ENCODE measurements around the gene HOXD3. TPM values are rescaled to one million over a fixed set of nuclear protein-coding genes. Genes with fewer than 3 reads are reported as not detected.

HOXD3 gene
- total and polyA plus RNA-seq, 9 of the 15 experiments (the other 6 are each of a cell fraction or from before 2014, with no cell fraction given): not detected

DNA sequence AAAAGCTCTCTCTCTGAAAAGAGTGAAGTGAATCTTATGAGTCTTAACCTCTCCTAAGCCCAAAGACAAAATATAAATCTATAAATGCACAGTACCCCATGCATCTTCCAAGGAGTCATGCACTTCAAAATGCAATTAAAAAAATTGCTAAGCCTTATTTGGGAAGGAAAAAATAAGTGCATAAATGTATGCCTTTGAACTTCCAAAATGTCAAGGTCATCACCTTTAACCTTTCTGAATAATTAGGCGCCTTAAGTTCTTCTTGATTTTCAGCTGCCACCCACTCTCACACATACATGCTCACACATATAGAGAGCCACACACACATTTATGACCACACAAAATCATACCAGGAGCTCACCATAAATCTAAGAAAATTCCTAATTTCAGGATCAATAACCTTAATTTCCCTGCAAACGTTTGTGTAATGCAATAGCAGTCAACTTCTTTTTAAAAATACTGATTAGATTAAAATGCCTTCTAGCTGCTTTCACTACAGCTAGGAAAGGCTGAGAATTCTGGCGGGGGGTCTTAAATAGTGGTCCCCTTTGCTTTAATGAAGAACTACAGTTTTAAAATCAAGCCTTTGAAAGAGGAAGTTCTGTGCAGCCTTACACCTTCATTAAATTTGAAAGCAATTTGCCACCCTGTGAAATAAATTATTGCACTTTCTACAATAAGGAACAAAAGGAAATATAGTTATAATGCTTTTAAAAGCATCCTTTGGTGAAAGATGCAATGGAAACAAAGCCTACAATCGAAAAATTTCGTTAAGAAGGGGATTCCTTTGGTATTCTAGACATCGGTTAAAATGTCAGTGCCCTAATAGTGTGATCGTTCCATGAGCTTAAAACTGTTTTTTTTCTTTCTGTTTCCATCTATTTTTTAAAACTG lies 46.4 kb upstream of the HOXD3 start:
- H3K9me3 ChIP-seq (replicated peaks; ENCODE audit: control insufficient read depth, insufficient read depth, low read depth, low read length): no peaks in the 10 kb centered on the region
- ChIA-PET CTCF (ENCODE audit: low intra/inter-chr PET ratio) (interaction anchor here (0.7 kb wide), 1 partner anchor 536 kb away, joined by 3 read pairs; no protein-coding TSS in a partner anchor), POLR2A (interaction anchor here (0.7 kb wide), 1 partner anchor 75 kb away, joined by 3 read pairs; no protein-coding TSS in a partner anchor)
- H3K79me2 ChIP-seq (ENCODE audit: control insufficient read depth, insufficient read depth, low read length): no peaks in the 10 kb centered on the region
- H3K9ac ChIP-seq (ENCODE audit: insufficient read depth in 1 of 2, low read depth in 2 of 2, low read length in 2 of 2): no peak overlapping the region
- TF ChIP-seq POLR2AphosphoS2 (IDR thresholded peaks at IDR 0.05; ENCODE audit: low read length) (no peak), CBX8 (IDR thresholded peaks at IDR 0.05; ENCODE audit: borderline replicate concordance, extremely low read depth, low read depth, low read length, poor library complexity, severe bottlenecking) (peak; percentile 95), CEBPG (CRISPR knock-in tag; IDR thresholded peaks at IDR 0.05) (no peak), CEBPG (tag; conservative IDR thresholded peaks at IDR 0.05 in 1 of 2, IDR thresholded peaks at IDR 0.05 in 1 of 2) (no peak)
- FAIRE-seq (no peak), DNase-seq (ENCODE audit: extremely low read depth in 1 of 4, low spot score in 3 of 4) (no peak), ATAC-seq (no peak)
- peaks cover 45 to 46% of the 10 kb centered on the region in 2 experiments for H3K27me3 ChIP-seq (ENCODE audit: control insufficient read depth in 2 of 2, insufficient read depth in 2 of 2, low read length in 2 of 2)
- H4K20me1 ChIP-seq (replicated peaks; ENCODE audit: control insufficient read depth, insufficient read depth, low read length): no peaks in the 10 kb centered on the region
- WGBS (ENCODE audit: insufficient coverage, low coverage, missing lambda C conversion rate): 21% methylated on average over 7 of the region's 7 CpGs
- H3K4me2 ChIP-seq (ENCODE audit: insufficient read depth, low read length): no peak overlapping the region
- no peak overlapping the region for H2AFZ ChIP-seq (ENCODE audit: low read depth, low read length)
- H3K4me1 ChIP-seq (replicated peaks in 1 of 2; ENCODE audit: control insufficient read depth in 2 of 2, insufficient read depth in 2 of 2, low read length in 2 of 2): peaks cover 0 to 9% of the 10 kb centered on the region in 2 experiments; a peak in 1 of 5 replicates
- H3K4me3 ChIP-seq: no peak overlapping the region
- no peaks in the 10 kb centered on the region for H3K36me3 ChIP-seq (ENCODE audit: control insufficient read depth, insufficient read depth, low read length)
- no peak overlapping the region for H3K27ac ChIP-seq (ENCODE audit: extremely low read depth, low read depth, low read length)
- in situ Hi-C loops (cut with MboI) (no loop called here), intact Hi-C loops (cut with micrococcal nuclease) (no loop called here)
- no peaks in the 10 kb centered on the region for H3K9me1 ChIP-seq (ENCODE audit: control insufficient read depth, insufficient read depth, low read length)
- no TSS peak for BruUV-seq (replicated peaks)

Measured in K562 (cell line).